K562 (cell line): ENCODE data around the gene MYL3. TPM values are rescaled to one million over a fixed set of nuclear protein-coding genes. Genes with fewer than 3 reads are reported as not detected.
A peak's percentile ranks its signal among the peaks of the same experiment; 100 is the strongest.

Source experiments
- ATAC-seq: fragments of 200-7000 bp; cut with Tn5 transposase; 3 replicates; pipeline ENCODE4 v1.9.1; 2020; ENCODE audit warnings: moderate library complexity
- BruUV-seq: library from RNA; stranded (reverse); fragments of 400-500 nt; replicated peaks from 2 replicates; lab custom pipeline; 2021; lab: Mats Ljungman, UMichigan
- CTCF ChIA-PET: fragments of 300-600 bp; formaldehyde crosslinking; extraction: SDS; loops from one replicate; lab custom pipeline; 2021; ENCODE audit warnings: low intra/inter-chr PET ratio; lab: Yijun Ruan, JAX
- POLR2A ChIA-PET: fragments of 300-600, 350-650 bp; sonication (Branson Sonifier 250); formaldehyde crosslinking; extraction: SDS; loops from one replicate; lab custom pipeline; 2021; ENCODE audit warnings: antibody characterized with exemption, inconsistent platforms; lab: Yijun Ruan, JAX
- DNase-seq, 4 experiments: peaks; one replicate each; pipeline versions ENCODE4 v3.0.0 to v3.0.0-alpha.2; 2011 to 2018; ENCODE audit warnings: low spot score in 3 of 4, mixed read lengths in 3 of 4; ENCODE audit errors: extremely low read depth in 1 of 4
- FAIRE-seq: peaks from 2 replicates; lab custom pipeline; 2011; peaks lifted over from hg19 to GRCh38; lab: Jason Lieb, UNC
- H2AFZ ChIP-seq: 2 replicates; pipeline ENCODE4 v1.6.0; 2011; ENCODE audit warnings: low read depth, low read length, control low read depth, inconsistent platforms
- H3K27ac ChIP-seq: fragments of 200-600 bp; 3 replicates; pipeline ENCODE4 v1.8.0; 2011; ENCODE audit warnings: low read depth, mild to moderate bottlenecking, control low read depth, inconsistent platforms, low read length, moderate library complexity, mixed read lengths; ENCODE audit errors: extremely low read depth
- H3K27me3 ChIP-seq, 2 experiments: fragments of 300-600 bp in 1 of 2; 2 replicates in 1 of 2; 3 replicates in 1 of 2; pipeline versions ENCODE4 v1.6.0 to v1.8.0; 2011; ENCODE audit warnings: inconsistent platforms in 2 of 2, low read length in 2 of 2, mild to moderate bottlenecking in 1 of 2, mixed read lengths in 1 of 2, moderate library complexity in 1 of 2; ENCODE audit not compliant: control insufficient read depth in 2 of 2, insufficient read depth in 2 of 2
- H3K36me3 ChIP-seq: fragments of 300-600 bp; 3 replicates; pipeline ENCODE4 v1.8.0; 2011; ENCODE audit warnings: mild to moderate bottlenecking, low read length, inconsistent platforms; ENCODE audit not compliant: control insufficient read depth, insufficient read depth
- H3K4me1 ChIP-seq, 2 experiments: fragments of 200-600 bp in 1 of 2; replicated peaks in 1 of 2; 2 replicates in 1 of 2; 3 replicates in 1 of 2; pipeline versions ENCODE4 v1.5.1 to v1.8.0; 2011; ENCODE audit warnings: inconsistent platforms in 2 of 2, low read length in 2 of 2, mild to moderate bottlenecking in 1 of 2, mixed read lengths in 1 of 2, moderate library complexity in 1 of 2; ENCODE audit not compliant: control insufficient read depth in 2 of 2, insufficient read depth in 2 of 2
- H3K4me2 ChIP-seq: 2 replicates; pipeline ENCODE4 v1.6.1; 2011; ENCODE audit warnings: low read length, control low read depth, inconsistent platforms, mixed read lengths; ENCODE audit not compliant: insufficient read depth
- H3K4me3 ChIP-seq: fragments of 200-600 bp; sonication (generic), shearing (Covaris generic); 2 replicates; pipeline ENCODE4 v1.5.1; 2016; ENCODE audit warnings: control low read depth, inconsistent platforms
- H3K79me2 ChIP-seq: fragments of 200-600 bp; 3 replicates; pipeline ENCODE4 v1.8.0; 2011; ENCODE audit warnings: low read length, inconsistent platforms; ENCODE audit not compliant: control insufficient read depth, insufficient read depth
- H3K9ac ChIP-seq, 2 experiments: 2 replicates each; pipeline versions ENCODE4 v1.6.0 to v1.6.1; 2011; ENCODE audit warnings: low read depth in 2 of 2, low read length in 2 of 2, control low read depth in 1 of 2, inconsistent platforms in 1 of 2, mild to moderate bottlenecking in 1 of 2, mixed read lengths in 1 of 2; ENCODE audit not compliant: insufficient read depth in 1 of 2
- H3K9me1 ChIP-seq: one replicate; pipeline ENCODE4 v1.6.0; 2011; ENCODE audit warnings: inconsistent platforms, mild to moderate bottlenecking, low read length, moderate library complexity; ENCODE audit not compliant: control insufficient read depth, insufficient read depth
- H3K9me3 ChIP-seq: replicated peaks from 2 replicates; pipeline ENCODE4 v1.5.1; 2011; ENCODE audit warnings: low read depth, low read length, inconsistent platforms; ENCODE audit not compliant: control insufficient read depth, insufficient read depth
- H4K20me1 ChIP-seq: replicated peaks from 2 replicates; pipeline ENCODE4 v1.6.1; 2011; ENCODE audit warnings: low read length, inconsistent platforms, mixed read lengths; ENCODE audit not compliant: control insufficient read depth, insufficient read depth
- CBX3 ChIP-seq, 2 experiments: IDR thresholded peaks; 1 replicate in 1 of 2; 2 replicates in 1 of 2; pipeline ENCODE4 v1.6.1; 2012; ENCODE audit warnings: inconsistent platforms in 2 of 2, low read length in 2 of 2, borderline replicate concordance in 1 of 2, control low read depth in 1 of 2
- COPS2 ChIP-seq: fragments of 450-650 bp; conservative IDR thresholded peaks from 2 replicates; pipeline ENCODE4 v1.6.1; 2016; ENCODE audit warnings: mild to moderate bottlenecking, moderate library complexity
- DPF2 ChIP-seq: fragments of 450-650 bp; IDR thresholded peaks from 2 replicates; pipeline ENCODE4 v1.6.1; 2016
- FOSL1 ChIP-seq: fragments of 200-800 bp; sonication (Bioruptor generic); conservative IDR thresholded peaks from 2 replicates; pipeline ENCODE4 v1.6.1; 2016; ENCODE audit warnings: missing genetic modification characterization, missing compliant biosample characterization
- FOXK2 ChIP-seq, 2 experiments: fragments of 450-650 bp; IDR thresholded peaks in 1 of 2; conservative IDR thresholded peaks in 1 of 2; 2 replicates each; pipeline ENCODE4 v1.6.1; 2016; ENCODE audit warnings: low read depth in 2 of 2, mild to moderate bottlenecking in 1 of 2
- GMEB1 ChIP-seq: fragments of 250-450 bp; sonication (Bioruptor Pico); IDR thresholded peaks from 2 replicates; pipeline ENCODE4 v1.4.0; 2020; ENCODE audit warnings: mild to moderate bottlenecking
- GTF2B ChIP-seq: IDR thresholded peaks from 2 replicates; pipeline ENCODE4 v1.6.1; 2011; ENCODE audit not compliant: insufficient read length; ENCODE audit errors: extremely low read depth
- JUND ChIP-seq, 2 experiments: IDR thresholded peaks; 2 replicates in 1 of 2; 3 replicates in 1 of 2; pipeline ENCODE4 v1.6.1; 2011; ENCODE audit warnings: borderline replicate concordance in 2 of 2, low read depth in 2 of 2, low read length in 2 of 2, improper control_type of control experiment in 1 of 2, missing biosample characterization in 1 of 2, missing genetic modification characterization in 1 of 2, missing genetic modification reagents in 1 of 2
- KLF1 ChIP-seq: fragments of 450-650 bp; IDR thresholded peaks from 2 replicates; pipeline ENCODE4 v1.6.1; 2016; ENCODE audit warnings: missing genetic modification characterization, missing compliant biosample characterization
- L3MBTL2 ChIP-seq: fragments of 450-650 bp; IDR thresholded peaks from 2 replicates; pipeline ENCODE4 v1.6.1; 2016; ENCODE audit warnings: mild to moderate bottlenecking, moderate library complexity
- MEIS2 ChIP-seq: fragments of 450-650 bp; IDR thresholded peaks from 2 replicates; pipeline ENCODE4 v1.6.1; 2014; ENCODE audit warnings: mild to moderate bottlenecking; ENCODE audit not compliant: partially characterized antibody
- NCOR1 ChIP-seq: fragments of 450-650 bp; IDR thresholded peaks from 2 replicates; pipeline ENCODE4 v1.6.1; 2016; ENCODE audit warnings: mild to moderate bottlenecking, moderate library complexity
- PKNOX1 ChIP-seq: fragments of 450-650 bp; IDR thresholded peaks from 2 replicates; pipeline ENCODE4 v1.6.1; 2016
- SMC3 ChIP-seq: conservative IDR thresholded peaks from 2 replicates; pipeline ENCODE4 v1.6.1; 2011; ENCODE audit warnings: low read depth, low read length, improper control_type of control experiment; ENCODE audit not compliant: insufficient read depth
- SNIP1 ChIP-seq: fragments of 450-650 bp; IDR thresholded peaks from 2 replicates; pipeline ENCODE4 v1.7.1; 2017; ENCODE audit warnings: low read depth, mild to moderate bottlenecking
- TRIM28 ChIP-seq: fragments of 450-650 bp; IDR thresholded peaks from 2 replicates; pipeline ENCODE4 v1.6.1; 2017
- ZNF23 ChIP-seq: fragments of 250-450 bp; sonication (Bioruptor Pico); IDR thresholded peaks from 2 replicates; pipeline ENCODE4 v1.4.0; 2020; ENCODE audit warnings: mild to moderate bottlenecking
- ZNF280A ChIP-seq: fragments of 450-650 bp; IDR thresholded peaks from 2 replicates; pipeline ENCODE4 v1.6.1; 2018; ENCODE audit warnings: mild to moderate bottlenecking, low read depth; ENCODE audit not compliant: partially characterized antibody
- ZNF436 ChIP-seq: fragments of 250-450, 450-650 bp; sonication (Bioruptor Pico); formaldehyde crosslinking; IDR thresholded peaks from 2 replicates; pipeline ENCODE4 v1.7.0; 2020; ENCODE audit warnings: mild to moderate bottlenecking
- WGBS: fragments of 100-300 bp; shearing (Covaris generic); methylation state at CpG from one replicate; pipeline ENCODE4 v1.1.6; 2016; ENCODE audit warnings: low coverage, mixed read lengths; ENCODE audit not compliant: insufficient coverage; ENCODE audit errors: missing lambda C conversion rate; 5-methylcytosine and 5-hydroxymethylcytosine counted together
- in situ Hi-C: fragments of 300-500 bp; cut with MboI; formaldehyde crosslinking; loops from 4 replicates; pipeline ENCODE4 v1.15.0; 2018; ENCODE audit warnings: inconsistent platforms, mixed read lengths
- intact Hi-C: fragments of 100-400 bp; cut with micrococcal nuclease; formaldehyde crosslinking; loops from 2 replicates; pipeline ENCODE4 v1.14.2; 2022
- polyA plus RNA-seq, 8 experiments: library from polyadenylated mRNA; depleted of rRNA in 4 of 8; stranded (reverse) in 5 of 8; unstranded in 3 of 8; fragments of >200 nt; fragmentation: Nextera tagmentation in 2 of 8; fragmentation: Illumina TruSeq in 1 of 8; extraction: Ambion mirVana in 2 of 8; extraction: Trizol in 1 of 8; gene quantifications; 2 replicates each; pipeline versions ENCODE4 v1.2.1 to v1.2.3, GENCODE V29; 2011 to 2014; ENCODE audit warnings: inconsistent platforms in 1 of 8, missing spikeins in 1 of 8
- total RNA-seq, 7 experiments: library from RNA; depleted of rRNA in 6 of 7; stranded (reverse); fragments of >200 nt in 6 of 7; fragmentation: Illumina TruSeq in 2 of 7; extraction: Trizol in 2 of 7; gene quantifications; 2 replicates each; pipeline versions ENCODE4 v1.2.1 to v1.2.3, GENCODE V29; 2011 to 2021; ENCODE audit warnings: low replicate concordance in 1 of 7

The MYL3 gene
- total and polyA plus RNA-seq, 9 of the 15 experiments (the other 6 are each of a cell fraction or from before 2014, with no cell fraction given) = 0.14 to 0.45 TPM; not detected in 7

- no peaks in the 10 kb centered on the region for H4K20me1 ChIP-seq
- H3K9me3 ChIP-seq = no peaks in the 10 kb centered on the region
- H2AFZ ChIP-seq = no peak overlapping the region
- H3K9ac ChIP-seq = no peak overlapping the region
- no peaks in the 10 kb centered on the region for H3K36me3 ChIP-seq
- intact Hi-C loops (no loop called here), in situ Hi-C loops (no loop called here)
- no peak overlapping the region for H3K27ac ChIP-seq
- peaks cover 2 to 5% of the 10 kb centered on the region in 2 experiments; a peak in 2 of 5 replicates for H3K4me1 ChIP-seq
- no peaks in the 10 kb centered on the region for H3K9me1 ChIP-seq
- no TSS peak for BruUV-seq
- peaks cover 0 to 7% of the 10 kb centered on the region in 2 experiments; a peak in 3 of 5 replicates for H3K27me3 ChIP-seq
- no peak for DNase-seq
- WGBS = 0% methylated on average over 1 of the region's 1 CpG
- ATAC-seq = no peak
- no peak overlapping the region for H3K4me3 ChIP-seq
- H3K4me2 ChIP-seq = no peak overlapping the region
- H3K79me2 ChIP-seq = no peaks in the 10 kb centered on the region
- POLR2A ChIA-PET = interaction anchor here (1.3 kb wide), 1 partner anchor 9 kb away, joined by 4 read pairs; no protein-coding TSS in a partner anchor
- FAIRE-seq = no peak
- CTCF ChIA-PET = no interaction called here
- TF ChIP-seq DPF2 = no peak
- TF ChIP-seq FOXK2 (conservative IDR thresholded peaks at IDR 0.05 in 1 of 2, IDR thresholded peaks at IDR 0.05 in 1 of 2; ENCODE audit: low read depth in 2 of 2) = no peak
- TF ChIP-seq ZNF436 (CRISPR knock-in tag) = no peak
- TF ChIP-seq JUND (IDR thresholded peaks at IDR 0.05; ENCODE audit: borderline replicate concordance, low read depth, low read length) = no peak
- no peak for TF ChIP-seq JUND (tag; IDR thresholded peaks at IDR 0.05; ENCODE audit: borderline replicate concordance, low read depth, low read length)
- 0 out of 2 replicates have a peak, but pooled peaks have one; percentile 32 for TF ChIP-seq FOSL1
- no peak for TF ChIP-seq KLF1
- TF ChIP-seq ZNF280A = peak; percentile 14
- TF ChIP-seq GTF2B = no peak
- no peak for TF ChIP-seq ZNF23
- no peak for TF ChIP-seq SMC3
- TF ChIP-seq CBX3 (IDR thresholded peaks at IDR 0.05; ENCODE audit: borderline replicate concordance in 1 of 2, low read length in 2 of 2) = peak in 1 of 2 experiments; percentile 96; a peak in 2 of 3 replicates
- no peak for TF ChIP-seq SNIP1
- no peak for TF ChIP-seq GMEB1 (CRISPR knock-in tag)
- TF ChIP-seq NCOR1 = no peak
- TF ChIP-seq COPS2 = no peak
- no peak for TF ChIP-seq PKNOX1
- no peak for TF ChIP-seq MEIS2
- TF ChIP-seq TRIM28 = peak; percentile 96
- TF ChIP-seq L3MBTL2 = no peak
Observed at GRCh38 chr3:46840491-46840890, 22.8 kb downstream of the MYL3 start.
